NT2/D1 (cell line): ENCODE measurements around the gene KRTAP5-11.

Experiments
- SUZ12 ChIP-seq: IDR thresholded peaks from 2 replicates; pipeline ENCODE4 v1.6.1; 2011; ENCODE audit not compliant: insufficient read length, insufficient read depth; ENCODE audit errors: extremely low read depth
- YY1 ChIP-seq: IDR thresholded peaks from 2 replicates; pipeline ENCODE4 v1.6.1; 2011; ENCODE audit not compliant: insufficient read length, insufficient read depth
- ZNF274 ChIP-seq: IDR thresholded peaks from 2 replicates; pipeline ENCODE4 v1.6.1; 2011; ENCODE audit warnings: mild to moderate bottlenecking, low read depth, low read length

GRCh38 chr11:71566081-71566620 is 16.5 kb downstream of the KRTAP5-11 start:
- no peak for TF ChIP-seq ZNF274
- TF ChIP-seq SUZ12: no peak
- TF ChIP-seq YY1: no peak
